Loucy (cell line): ENCODE data around the gene FOXP4.

Source experiments
- CTCF ChIP-seq: fragments of 200-600 bp; sonication (generic); conservative IDR thresholded peaks from 2 replicates; pipeline ENCODE4 v1.5.1; 2014; ENCODE audit warnings: mild to moderate bottlenecking, antibody characterized with exemption, low read length
- EZH2phosphoT487 ChIP-seq: fragments of 200-600 bp; IDR thresholded peaks from 2 replicates; pipeline ENCODE4 v1.6.1; 2018; ENCODE audit warnings: antibody characterized with exemption, mild to moderate bottlenecking, moderate library complexity, borderline replicate concordance

DNA sequence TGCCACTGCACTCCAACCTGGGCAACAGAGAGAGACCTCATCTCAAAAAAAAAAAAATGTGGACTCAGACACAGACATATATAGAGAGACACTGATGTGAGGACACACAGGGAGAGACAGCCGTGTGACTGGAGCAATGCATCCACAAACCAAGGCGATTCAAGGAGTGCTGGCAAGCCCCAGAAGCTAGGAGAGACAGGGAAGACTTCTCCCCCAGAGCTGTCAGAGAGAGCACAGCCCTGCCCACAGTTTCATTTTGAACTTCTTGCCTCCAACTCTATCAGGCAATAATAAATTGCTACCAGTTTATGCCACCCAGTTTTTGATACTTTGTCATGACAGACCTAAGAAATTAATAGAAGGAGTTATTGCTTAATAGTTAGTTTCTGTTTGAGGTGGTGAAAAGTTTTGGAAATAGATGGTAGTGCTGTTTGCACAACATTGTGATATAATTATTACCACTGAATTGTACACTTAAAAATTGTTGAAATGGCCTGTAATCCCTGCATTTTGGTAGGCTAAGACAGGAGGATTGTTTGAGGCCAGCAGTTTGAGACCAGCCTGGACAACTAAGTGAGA is 87.0 kb downstream of the FOXP4 start:
- TF ChIP-seq CTCF (no peak), EZH2phosphoT487 (no peak)
